Mammary epithelial cell (primary cell): Measurements from ENCODE around the gene SPAG6.

ENCODE experiments used
- CTCF ChIP-seq, 2 donors: IDR thresholded peaks in 1 of 2; conservative IDR thresholded peaks in 1 of 2; 2 replicates each; pipeline ENCODE4 v1.5.1; 2011 to 2012; ENCODE audit warnings: inconsistent platforms in 2 of 2, low read length in 2 of 2, mild to moderate bottlenecking in 2 of 2, control low read depth in 1 of 2, low read depth in 1 of 2; ENCODE audit not compliant: insufficient read depth in 1 of 2; ENCODE audit errors: extremely low read depth in 1 of 2
- EZH2 ChIP-seq: IDR thresholded peaks from 2 replicates; pipeline ENCODE4 v1.6.1; 2012; ENCODE audit warnings: low read length, inconsistent platforms, borderline replicate concordance

- peak in 1 of 2 donors; percentile 37 for TF ChIP-seq CTCF (conservative IDR thresholded peaks at IDR 0.05 in 1 of 2, IDR thresholded peaks at IDR 0.05 in 1 of 2; ENCODE audit: extremely low read depth in 1 of 2, insufficient read depth in 1 of 2, low read depth in 1 of 2, low read length in 2 of 2)
- TF ChIP-seq EZH2, result no peak
Observed at GRCh38 chr10:22436893-22437619, 91.8 kb downstream of the SPAG6 start.
